ENCODE results near the gene ST3GAL5.

Gene ST3GAL5

DNA sequence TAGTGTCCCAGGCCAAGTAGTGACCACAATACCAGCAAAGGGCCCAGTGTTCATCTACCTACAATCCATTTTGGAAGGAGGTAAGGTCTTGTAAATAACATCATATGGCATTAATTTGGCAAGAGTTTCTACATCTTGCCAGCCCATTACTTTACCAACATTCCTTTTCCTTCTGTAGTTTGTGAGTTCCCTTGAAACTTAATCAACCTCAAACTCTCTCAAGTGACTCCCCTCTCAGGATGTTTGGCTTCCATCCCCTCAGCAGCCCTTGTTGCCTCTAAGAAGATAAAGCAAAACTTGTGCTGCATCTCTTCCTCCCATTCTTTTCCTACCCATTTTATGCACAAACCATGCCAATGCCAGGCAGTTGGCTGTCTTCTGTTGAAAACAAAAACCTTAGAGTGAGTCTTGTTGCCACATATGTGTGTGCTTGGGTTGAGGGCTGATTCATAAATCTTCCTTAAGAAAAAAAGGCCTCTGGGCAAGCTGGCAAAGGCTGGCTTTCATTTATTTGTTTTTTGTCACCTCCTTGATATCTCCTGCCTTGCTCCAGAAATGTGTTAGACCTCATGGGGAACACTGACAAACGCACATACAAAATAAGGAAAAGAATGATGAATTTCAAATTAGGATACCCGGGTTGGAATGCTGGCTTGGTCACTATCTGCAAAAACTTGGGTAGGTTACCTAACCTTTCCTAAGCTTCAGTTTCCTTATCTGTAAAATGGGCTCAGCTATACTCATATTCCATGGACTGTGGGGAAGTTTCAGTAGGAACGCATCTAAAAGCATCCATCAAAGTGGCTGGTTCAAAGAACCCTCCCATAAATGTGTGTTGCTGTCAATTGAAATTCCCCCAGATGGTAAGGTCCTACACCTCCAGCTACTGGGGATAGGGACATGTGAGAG lies 29.4 kb upstream of the ST3GAL5 start:
- Histone ChIP-seq H3K4me1 (no peaks in the 10 kb centered on the region), H3K9ac (no peak overlapping the region), H3K79me2 (no peaks in the 10 kb centered on the region), H3K4me2 (ENCODE audit: low read length) (no peak overlapping the region), H2AFZ (no peak overlapping the region), H3K4me3 (ENCODE audit: low read depth, low read length) (no peak overlapping the region), H3K9me3 (ENCODE audit: control insufficient read depth, low read length) (no peaks in the 10 kb centered on the region), H3K27ac (no peak overlapping the region), H3K27me3 (ENCODE audit: control insufficient read depth, insufficient read depth, low read length) (no peaks in the 10 kb centered on the region), H3K36me3 (ENCODE audit: control insufficient read depth, insufficient read depth, low read length) (no peaks in the 10 kb centered on the region)
- TF ChIP-seq CTCF (IDR thresholded peaks at IDR 0.05), result no peak

GRCh38 chr2:85915606-85916303 lies 27.0 kb upstream of the ST3GAL5 start:
- Histone ChIP-seq H3K9me3 (ENCODE audit: control insufficient read depth, low read length) (no peaks in the 10 kb centered on the region), H3K4me1 (no peaks in the 10 kb centered on the region), H3K27ac (no peak overlapping the region), H3K4me3 (ENCODE audit: low read depth, low read length) (no peak overlapping the region), H2AFZ (no peak overlapping the region), H3K79me2 (no peaks in the 10 kb centered on the region), H3K36me3 (ENCODE audit: control insufficient read depth, insufficient read depth, low read length) (no peaks in the 10 kb centered on the region), H3K9ac (no peak overlapping the region), H3K4me2 (ENCODE audit: low read length) (no peak overlapping the region), H3K27me3 (ENCODE audit: control insufficient read depth, insufficient read depth, low read length) (no peaks in the 10 kb centered on the region)
- TF ChIP-seq CTCF (IDR thresholded peaks at IDR 0.05), result no peak

- H3K36me3 ChIP-seq (ENCODE audit: control insufficient read depth, insufficient read depth, low read length), result no peaks in the 10 kb centered on the region
- H2AFZ ChIP-seq, result no peak overlapping the region
- no peak overlapping the region for H3K9ac ChIP-seq
- no peak overlapping the region for H3K4me2 ChIP-seq (ENCODE audit: low read length)
- H3K79me2 ChIP-seq, result no peaks in the 10 kb centered on the region
- no peaks in the 10 kb centered on the region for H3K4me1 ChIP-seq
- no peaks in the 10 kb centered on the region for H3K27me3 ChIP-seq (ENCODE audit: control insufficient read depth, insufficient read depth, low read length)
- TF ChIP-seq CTCF (IDR thresholded peaks at IDR 0.05), result no peak
- no peak overlapping the region for H3K4me3 ChIP-seq (ENCODE audit: low read depth, low read length)
- no peaks in the 10 kb centered on the region for H3K9me3 ChIP-seq (ENCODE audit: control insufficient read depth, low read length)
- H3K27ac ChIP-seq, result no peak overlapping the region
These were observed 26.1 kb upstream of the ST3GAL5 start for GRCh38 chr2:85914922-85915321.

DNA sequence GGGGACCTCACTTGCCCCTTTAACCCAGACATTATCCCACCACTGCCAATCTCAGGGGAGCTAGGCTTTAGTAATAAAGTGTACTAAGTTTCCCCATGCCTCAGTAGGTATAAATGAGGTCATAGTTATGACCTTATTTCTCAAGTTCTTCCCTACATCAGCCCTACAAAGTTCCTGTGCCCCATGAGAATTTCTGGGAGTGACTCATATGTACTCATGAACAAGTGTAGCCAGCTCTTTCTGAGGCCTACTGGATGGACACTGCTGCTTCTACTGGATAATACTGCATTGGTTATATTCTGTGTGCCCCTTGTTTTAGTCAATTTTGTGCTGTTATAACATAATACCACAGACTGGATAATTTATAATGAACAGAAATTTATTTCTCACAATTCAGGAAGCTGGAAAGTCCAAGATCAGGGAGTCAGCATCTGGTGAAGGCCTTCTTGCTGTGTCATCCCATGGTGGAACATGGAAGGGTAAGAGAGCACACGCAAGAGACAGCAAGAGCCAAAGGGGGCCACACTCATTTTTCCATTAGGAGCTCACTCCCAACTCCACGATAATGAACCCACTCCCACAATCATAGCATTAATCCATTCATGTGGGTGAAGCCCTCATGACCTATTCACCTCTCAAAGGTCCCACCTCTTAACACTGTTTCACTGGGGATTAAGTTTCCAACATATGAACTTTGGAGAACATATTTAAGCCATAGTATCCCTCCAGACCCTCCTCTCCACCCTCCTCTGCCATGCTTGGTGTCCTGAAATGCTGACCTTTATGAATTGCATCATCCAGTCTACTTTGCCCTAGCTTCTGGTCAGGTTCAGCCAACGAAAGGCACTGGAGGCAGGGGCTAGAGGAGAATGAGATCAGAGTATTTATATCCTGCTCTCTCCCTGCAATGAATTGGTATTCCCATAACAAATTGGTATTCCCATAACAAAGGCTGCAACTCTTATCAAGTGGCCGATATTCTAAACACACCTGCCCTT lies 25.4 kb upstream of the ST3GAL5 start:
- Histone ChIP-seq H3K9ac (no peak overlapping the region), H3K79me2 (no peaks in the 10 kb centered on the region), H3K4me3 (ENCODE audit: low read depth, low read length) (no peak overlapping the region), H3K9me3 (ENCODE audit: control insufficient read depth, low read length) (no peaks in the 10 kb centered on the region), H3K4me1 (no peaks in the 10 kb centered on the region), H2AFZ (no peak overlapping the region), H3K27ac (no peak overlapping the region), H3K36me3 (ENCODE audit: control insufficient read depth, insufficient read depth, low read length) (no peaks in the 10 kb centered on the region), H3K4me2 (ENCODE audit: low read length) (no peak overlapping the region), H3K27me3 (ENCODE audit: control insufficient read depth, insufficient read depth, low read length) (no peaks in the 10 kb centered on the region)
- TF ChIP-seq CTCF (IDR thresholded peaks at IDR 0.05), result no peak
